HepG2 (cell line): ENCODE measurements around the gene GSG1. TPM values are rescaled to one million over a fixed set of nuclear protein-coding genes. Genes with fewer than 3 reads are reported as not detected.

Experiments
- ATAC-seq: fragments of 200-7000 bp; cut with Tn5 transposase; 3 replicates; pipeline ENCODE4 v1.9.1; 2020; ENCODE audit warnings: mild to moderate bottlenecking, moderate library complexity
- BruUV-seq: library from RNA; stranded (reverse); fragments of 400-500 nt; replicated peaks from 2 replicates; lab custom pipeline; 2021; lab: Mats Ljungman, UMichigan
- CTCF ChIA-PET: fragments of 300-600 bp; formaldehyde crosslinking; extraction: SDS; loops from one replicate; lab custom pipeline; 2021; ENCODE audit warnings: low total read pairs, inconsistent platforms, low intra/inter-chr PET ratio; lab: Yijun Ruan, JAX
- POLR2A ChIA-PET: fragments of 350-600 bp; sonication (Branson Sonifier 250); formaldehyde crosslinking; loops from one replicate; lab custom pipeline; 2020; ENCODE audit warnings: antibody characterized with exemption, inconsistent platforms; lab: Yijun Ruan, JAX
- DNase-seq: peaks from one replicate; pipeline ENCODE4 v3.0.0-alpha.2; 2015; ENCODE audit warnings: low spot score
- FAIRE-seq: peaks from 3 replicates; lab custom pipeline; 2011; peaks lifted over from hg19 to GRCh38; lab: Jason Lieb, UNC
- H2AFZ ChIP-seq: one replicate; pipeline ENCODE4 v1.6.1; 2011; ENCODE audit warnings: low read length, inconsistent platforms
- H3K27ac ChIP-seq: fragments of 300-600 bp; 3 replicates; pipeline ENCODE4 v1.8.0; 2011; ENCODE audit warnings: mixed run types, mild to moderate bottlenecking, mixed read lengths, low read length, inconsistent platforms; ENCODE audit not compliant: insufficient read depth; ENCODE audit errors: extremely low read length
- H3K27me3 ChIP-seq, 2 experiments: fragments of 200-600 bp in 1 of 2; 2 replicates in 1 of 2; 3 replicates in 1 of 2; pipeline versions ENCODE4 v1.6.0 to v1.8.0; 2011; ENCODE audit warnings: low read length in 2 of 2, mild to moderate bottlenecking in 2 of 2, moderate library complexity in 2 of 2, inconsistent platforms in 1 of 2; ENCODE audit not compliant: insufficient read depth in 2 of 2, control insufficient read depth in 1 of 2
- H3K36me3 ChIP-seq, 2 experiments: fragments of 200-600 bp in 1 of 2; replicated peaks in 1 of 2; 2 replicates in 1 of 2; 3 replicates in 1 of 2; pipeline versions ENCODE4 v1.5.1 to v1.8.0; 2011; ENCODE audit warnings: low read length in 2 of 2, inconsistent platforms in 1 of 2; ENCODE audit not compliant: insufficient read depth in 2 of 2, control insufficient read depth in 1 of 2
- H3K4me1 ChIP-seq: 2 replicates; pipeline ENCODE4 v1.5.1; 2012; ENCODE audit warnings: low read length, inconsistent platforms; ENCODE audit not compliant: insufficient read depth
- H3K4me2 ChIP-seq: 2 replicates; pipeline ENCODE4 v1.6.0; 2011; ENCODE audit warnings: low read depth, low read length, inconsistent platforms
- H3K4me3 ChIP-seq, 3 experiments: fragments of 200-600 bp in 1 of 3; sonication (generic), shearing (Covaris generic) in 1 of 3; replicated peaks in 1 of 3; 2 replicates each; pipeline ENCODE4 v1.5.1; 2011 to 2016; ENCODE audit warnings: low read length in 3 of 3, inconsistent platforms in 2 of 3, low read depth in 2 of 3, mild to moderate bottlenecking in 2 of 3, control low read depth in 1 of 3, mixed read lengths in 1 of 3; ENCODE audit not compliant: insufficient read depth in 1 of 3
- H3K79me2 ChIP-seq: one replicate; pipeline ENCODE4 v1.6.1; 2011; ENCODE audit warnings: low read length, inconsistent platforms; ENCODE audit not compliant: insufficient read depth
- H3K9ac ChIP-seq: 2 replicates; pipeline ENCODE4 v1.6.0; 2011; ENCODE audit warnings: mild to moderate bottlenecking, low read depth, low read length, inconsistent platforms; ENCODE audit not compliant: insufficient read depth
- H3K9me3 ChIP-seq: 2 replicates; pipeline ENCODE4 v1.5.1; 2012; ENCODE audit warnings: mild to moderate bottlenecking, low read length
- H4K20me1 ChIP-seq: 2 replicates; pipeline ENCODE4 v1.6.0; 2011; ENCODE audit warnings: inconsistent platforms, mild to moderate bottlenecking, low read length, moderate library complexity; ENCODE audit not compliant: insufficient read depth
- ETS1 ChIP-seq: sonication (generic); formaldehyde crosslinking; IDR thresholded peaks from 2 replicates; pipeline ENCODE4 v1.4.0; 2020; ENCODE audit warnings: missing genetic modification reagents
- FOXC1 ChIP-seq: sonication (generic); formaldehyde crosslinking; IDR thresholded peaks from 2 replicates; pipeline ENCODE4 v1.8.0; 2022; ENCODE audit warnings: mild to moderate bottlenecking, missing genetic modification reagents, borderline replicate concordance
- HIC2 ChIP-seq: sonication (generic); formaldehyde crosslinking; IDR thresholded peaks from 2 replicates; pipeline ENCODE4 v1.9.0; 2022; ENCODE audit warnings: low read depth, missing genetic modification reagents
- JARID2 ChIP-seq: sonication (generic); formaldehyde crosslinking; IDR thresholded peaks from 2 replicates; pipeline ENCODE4 v1.8.1; 2023; ENCODE audit warnings: missing genetic modification reagents, inconsistent platforms; ENCODE audit not compliant: insufficient replicate concordance
- KDM2A ChIP-seq: sonication (generic); formaldehyde crosslinking; IDR thresholded peaks from 2 replicates; pipeline ENCODE4 v1.4.0; 2020; ENCODE audit warnings: low read depth, missing genetic modification reagents, borderline replicate concordance
- KLF12 ChIP-seq: sonication (generic); formaldehyde crosslinking; IDR thresholded peaks from 2 replicates; pipeline ENCODE4 v1.4.0; 2020; ENCODE audit warnings: missing genetic modification reagents, borderline replicate concordance
- NFE2L2 ChIP-seq: fragments of 150-350 bp; IDR thresholded peaks from 2 replicates; pipeline ENCODE4 v1.6.1; 2014; ENCODE audit warnings: low read length
- NRL ChIP-seq: sonication (generic); formaldehyde crosslinking; IDR thresholded peaks from 2 replicates; pipeline ENCODE4 v1.5.0; 2020; ENCODE audit warnings: missing genetic modification reagents, mild to moderate bottlenecking, moderate library complexity, borderline replicate concordance
- PBX2 ChIP-seq: IDR thresholded peaks from 2 replicates; pipeline ENCODE4 v1.6.1; 2016; ENCODE audit warnings: control low read depth
- PCBP2 ChIP-seq: fragments of 200-400 bp; formaldehyde crosslinking; optimal IDR thresholded peaks from 2 replicates; pipeline ENCODE3; 2018; ENCODE audit warnings: low read length, low read depth; ENCODE audit not compliant: poor library complexity, severe bottlenecking
- PHF5A ChIP-seq: IDR thresholded peaks from one replicate; pipeline ENCODE4 v1.6.1; 2018; ENCODE audit warnings: low read depth, missing genetic modification reagents; ENCODE audit not compliant: unreplicated experiment
- ZFP36 ChIP-seq: fragments of 150-350 bp; IDR thresholded peaks from 2 replicates; pipeline ENCODE4 v1.6.1; 2018; ENCODE audit warnings: borderline replicate concordance, low read length, low read depth; ENCODE audit not compliant: partially characterized antibody
- ZFYVE20 ChIP-seq: sonication (generic); formaldehyde crosslinking; IDR thresholded peaks from 2 replicates; pipeline ENCODE4 v1.8.0; 2023; ENCODE audit warnings: low read depth, mild to moderate bottlenecking, moderate library complexity, missing genetic modification reagents, borderline replicate concordance
- ZNF138 ChIP-seq: sonication (generic); formaldehyde crosslinking; IDR thresholded peaks from 2 replicates; pipeline ENCODE4 v1.5.0; 2020; ENCODE audit warnings: mild to moderate bottlenecking, low read depth, missing genetic modification reagents
- ZNF564 ChIP-seq: sonication (generic); formaldehyde crosslinking; IDR thresholded peaks from 2 replicates; pipeline ENCODE4 v1.8.1; 2023; ENCODE audit warnings: mild to moderate bottlenecking, missing genetic modification reagents
- WGBS: methylation state at CpG from one replicate; pipeline ENCODE4 v1.1.6; 2017; ENCODE audit warnings: low lambda C conversion rate; 5-methylcytosine and 5-hydroxymethylcytosine counted together
- in situ Hi-C: cut with HindIII; loops from 2 replicates; pipeline ENCODE4 v1.10.0; 2017; ENCODE audit warnings: low pct_unique_long_range_greater_than_20kb; ENCODE audit not compliant: extremely low pct_ligation_motif_present
- intact Hi-C: fragments of 100-400 bp; cut with micrococcal nuclease; formaldehyde crosslinking; loops from one replicate; pipeline ENCODE4 v1.10.0; 2022; ENCODE audit not compliant: unreplicated experiment
- polyA plus RNA-seq, 8 experiments: library from polyadenylated mRNA; depleted of rRNA in 3 of 8; stranded (reverse) in 7 of 8; unstranded in 1 of 8; fragments of >200 nt; fragmentation: Illumina TruSeq in 4 of 8; extraction: Trizol in 4 of 8; gene quantifications; 2 replicates each; pipeline versions ENCODE4 v1.2.1 to v1.2.3, GENCODE V29; 2011 to 2016; ENCODE audit warnings: low read depth in 4 of 8, missing spikeins in 1 of 8, mixed read lengths in 1 of 8; ENCODE audit not compliant: insufficient read depth in 1 of 8
- total RNA-seq, 5 experiments: library from RNA; depleted of rRNA; stranded (reverse); fragments of >200 nt; fragmentation: Illumina TruSeq; extraction: Trizol; gene quantifications; 2 replicates each; pipeline ENCODE4 v1.2.3, GENCODE V29; 2016; ENCODE audit warnings: low read depth in 1 of 5
- TF ChIP-seq, protein P1 (sequence below): sonication (generic); formaldehyde crosslinking; IDR thresholded peaks from 2 replicates; pipeline ENCODE4 v1.8.1; 2022; ENCODE audit warnings: low read depth, mild to moderate bottlenecking, missing genetic modification reagents

Gene GSG1
- total and polyA plus RNA-seq, 2 of the 13 experiments (the other 11 are each of a cell fraction or from before 2014, with no cell fraction given) = not detected

- Histone ChIP-seq H4K20me1 (no peaks in the 10 kb centered on the region), H3K4me1 (peaks cover 5% of the 10 kb centered on the region; the same call in 1 of the 2 replicates), H3K36me3 (no peaks in the 10 kb centered on the region), H3K27ac (no peak overlapping the region), H3K27me3 (peaks cover 1 to 30% of the 10 kb centered on the region in 2 experiments; a peak in 4 of 5 replicates), H3K4me3 (no peak overlapping the region), H3K4me2 (no peak overlapping the region), H2AFZ (no peak overlapping the region), H3K9ac (no peak overlapping the region), H3K9me3 (peaks cover 3% of the 10 kb centered on the region; the same call in 1 of the 2 replicates), H3K79me2 (no peaks in the 10 kb centered on the region)
- intact Hi-C loops = no loop called here
- POLR2A ChIA-PET = no interaction called here
- in situ Hi-C loops = no loop called here
- WGBS = 15% methylated on average over 6 of the region's 6 CpGs
- FAIRE-seq (no peak), ATAC-seq (no peak), DNase-seq (no peak)
- TF ChIP-seq HIC2 (CRISPR knock-in tag) (no peak), PHF5A (CRISPR knock-in tag) (no peak), ETS1 (CRISPR knock-in tag) (no peak), ZNF564 (CRISPR knock-in tag) (no peak), KLF12 (CRISPR knock-in tag) (no peak), ZFYVE20 (CRISPR knock-in tag) (no peak), KDM2A (CRISPR knock-in tag) (no peak), PBX2 (CRISPR knock-in tag) (no peak), FOXC1 (CRISPR knock-in tag) (no peak), NRL (no peak), ZFP36 (no peak), JARID2 (CRISPR knock-in tag) (no peak), ZNF138 (CRISPR knock-in tag) (no peak), NFE2L2 (no peak), PCBP2 (no peak)
- TF ChIP-seq, protein P1, sequence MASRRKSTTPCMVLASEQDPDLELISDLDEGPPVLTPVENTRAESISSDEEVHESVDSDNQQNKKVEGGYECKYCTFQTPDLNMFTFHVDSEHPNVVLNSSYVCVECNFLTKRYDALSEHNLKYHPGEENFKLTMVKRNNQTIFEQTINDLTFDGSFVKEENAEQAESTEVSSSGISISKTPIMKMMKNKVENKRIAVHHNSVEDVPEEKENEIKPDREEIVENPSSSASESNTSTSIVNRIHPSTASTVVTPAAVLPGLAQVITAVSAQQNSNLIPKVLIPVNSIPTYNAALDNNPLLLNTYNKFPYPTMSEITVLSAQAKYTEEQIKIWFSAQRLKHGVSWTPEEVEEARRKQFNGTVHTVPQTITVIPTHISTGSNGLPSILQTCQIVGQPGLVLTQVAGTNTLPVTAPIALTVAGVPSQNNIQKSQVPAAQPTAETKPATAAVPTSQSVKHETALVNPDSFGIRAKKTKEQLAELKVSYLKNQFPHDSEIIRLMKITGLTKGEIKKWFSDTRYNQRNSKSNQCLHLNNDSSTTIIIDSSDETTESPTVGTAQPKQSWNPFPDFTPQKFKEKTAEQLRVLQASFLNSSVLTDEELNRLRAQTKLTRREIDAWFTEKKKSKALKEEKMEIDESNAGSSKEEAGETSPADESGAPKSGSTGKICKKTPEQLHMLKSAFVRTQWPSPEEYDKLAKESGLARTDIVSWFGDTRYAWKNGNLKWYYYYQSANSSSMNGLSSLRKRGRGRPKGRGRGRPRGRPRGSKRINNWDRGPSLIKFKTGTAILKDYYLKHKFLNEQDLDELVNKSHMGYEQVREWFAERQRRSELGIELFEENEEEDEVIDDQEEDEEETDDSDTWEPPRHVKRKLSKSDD (CRISPR knock-in tag) = no peak
- CTCF ChIA-PET = no interaction called here
- no TSS peak for BruUV-seq
Measured at GRCh38 chr12:13117029-13117428, 13.6 kb upstream of the GSG1 start.
